ENCODE measurements around the gene DDIT4. TPM values are rescaled to one million over a fixed set of nuclear protein-coding genes. Genes with fewer than 3 reads are reported as not detected.

The DDIT4 gene
- total and polyA plus RNA-seq, 2 of the 4 experiments (the other 2 are of a cell fraction): 59.6 to 108 TPM

GRCh38 chr10:72319416-72320254 lies 45.9 kb downstream of the DDIT4 start:
- ChIA-PET POLR2A (ENCODE audit: unreplicated experiment) (interaction anchor here (0.6 to 0.7 kb wide), 5 partner anchors 10 to 776 kb away, joined by 5 to 16 read pairs (median 7); partner anchors contain the start of gene DDIT4), CTCF (interaction anchor here (0.5 to 1.1 kb wide), 2 partner anchors 46 to 152 kb away, joined by 3 read pairs; partner anchors contain the start of gene DDIT4)
- H3K4me3 ChIP-seq (ENCODE audit: insufficient read depth, low read depth, low read length): peak overlapping the region; percentile 41
- H4K91ac ChIP-seq (ENCODE audit: insufficient read depth, low read depth, low read length): peak overlapping the region; percentile 97
- no TSS peak for BruUV-seq (replicated peaks)
- no peaks in the 10 kb centered on the region for H3K36me3 ChIP-seq (ENCODE audit: control insufficient read depth, insufficient read depth, low read length)
- H3K56ac ChIP-seq (ENCODE audit: extremely low read depth, insufficient read depth, low read length): peak overlapping the region; percentile 90
- H2BK20ac ChIP-seq (ENCODE audit: low read depth, low read length): peak overlapping the region; percentile 95
- peak overlapping the region; percentile 72 for H3K4me2 ChIP-seq (ENCODE audit: low read depth, low read length)
- H3K9me1 ChIP-seq (ENCODE audit: insufficient read depth, low read length): peaks cover 20% of the 10 kb centered on the region
- peak; percentile 78 for ATAC-seq (ENCODE audit: low read depth)
- peaks cover 0 to 22% of the 10 kb centered on the region in 2 experiments; a peak in 2 of 4 replicates for H3K79me1 ChIP-seq (ENCODE audit: low read depth in 1 of 2, low read length in 2 of 2)
- H2BK120ac ChIP-seq (ENCODE audit: low read depth, low read length): peak overlapping the region; percentile 99
- H3K27ac ChIP-seq (ENCODE audit: insufficient read depth, low read length): peak overlapping the region; percentile 99
- in situ Hi-C loops (cut with MboI; ENCODE audit: low sequenced_read_pairs): loop anchor here (10.0 kb wide), 1 partner anchor 355 kb away; the partner anchor contains the start of gene CHST3
- H4K20me1 ChIP-seq (ENCODE audit: insufficient read depth, low read length): no peaks in the 10 kb centered on the region
- intact Hi-C loops (cut with micrococcal nuclease): loop anchor here (1.0 to 2.0 kb wide), 2 partner anchors 21 to 47 kb away; partner anchors contain the start of gene DDIT4
- H3K27me3 ChIP-seq (ENCODE audit: control insufficient read depth, insufficient read depth, low read length): no peaks in the 10 kb centered on the region
- peak overlapping the region; percentile 97 for H4K8ac ChIP-seq (ENCODE audit: low read depth in 2 of 2, low read length in 2 of 2)
- H3K23ac ChIP-seq (ENCODE audit: low read depth, low read length): peak overlapping the region; percentile 90
- H3K14ac ChIP-seq (replicated peaks; ENCODE audit: low read depth, low read length): peak overlapping the region; percentile 97
- peak overlapping the region; percentile 80; the same call in 2 of the 3 replicates for H2BK15ac ChIP-seq (ENCODE audit: low read depth, low read length)
- no peaks in the 10 kb centered on the region for H3K9me3 ChIP-seq (ENCODE audit: control insufficient read depth, insufficient read depth, low read length)
- H2AFZ ChIP-seq (replicated peaks; ENCODE audit: low read length, poor library complexity): peak overlapping the region; percentile 93
- H4K5ac ChIP-seq (ENCODE audit: low read depth, low read length): peak overlapping the region; percentile 92
- peak overlapping the region; percentile 99 for H2BK5ac ChIP-seq (ENCODE audit: low read depth, low read length, poor library complexity, severe bottlenecking)
- H2AK5ac ChIP-seq (ENCODE audit: low read depth, low read length): peak overlapping the region; percentile 100
- peak overlapping the region; percentile 92 for H3K18ac ChIP-seq (ENCODE audit: low read depth, low read length)
- peaks cover 42% of the 10 kb centered on the region for H3K4me1 ChIP-seq (ENCODE audit: control insufficient read depth, insufficient read depth, low read length)
- H2AK9ac ChIP-seq (replicated peaks; ENCODE audit: low read depth, low read length, poor library complexity): peak overlapping the region; percentile 87
- peak overlapping the region; percentile 85 for H3K9ac ChIP-seq (ENCODE audit: low read depth, low read length)
- DNase-seq: peak; percentile 89
- WGBS, 2 experiments (ENCODE audit: extremely low coverage in 2 of 2, insufficient read length in 1 of 2): 3% methylated on average over 25 of the region's 60 CpGs; no CpG with 5 or more reads in 1 of the 2 experiments
- H3K4ac ChIP-seq (ENCODE audit: low read depth, low read length): peak overlapping the region; percentile 100
- dilution Hi-C loops (cut with HindIII; ENCODE audit: low sequenced_read_pairs, unreplicated experiment): no loop called here
- TF ChIP-seq ELK1 (IDR thresholded peaks at IDR 0.05; ENCODE audit: borderline replicate concordance, low read depth, low read length) (no peak), RCOR1 (IDR thresholded peaks at IDR 0.05; ENCODE audit: insufficient replicate concordance, low read length) (peak; percentile 77), MAFK (IDR thresholded peaks at IDR 0.05; ENCODE audit: low read depth, low read length) (no peak), CTCF (conservative IDR thresholded peaks at IDR 0.05; ENCODE audit: low read depth, low read length) (no peak), CEBPB (IDR thresholded peaks at IDR 0.05; ENCODE audit: low read depth, low read length) (peak; percentile 98), FOS (IDR thresholded peaks at IDR 0.05; ENCODE audit: low read depth, low read length) (peak; percentile 14; the same call in 1 of the 2 replicates), RFX5 (IDR thresholded peaks at IDR 0.05; ENCODE audit: low read depth, low read length) (no peak), BHLHE40 (IDR thresholded peaks at IDR 0.05; ENCODE audit: low read depth, low read length) (peak; percentile 98), POLR2A (IDR thresholded peaks at IDR 0.05; ENCODE audit: low read depth, low read length) (peak; percentile 47; the same call in 1 of the 2 replicates), SMC3 (IDR thresholded peaks at IDR 0.05; ENCODE audit: low read depth, low read length) (no peak), CHD1 (IDR thresholded peaks at IDR 0.05; ENCODE audit: low read depth, low read length) (no peak), USF2 (IDR thresholded peaks at IDR 0.05; ENCODE audit: low read depth, low read length) (peak; percentile 73), NFE2L2 (IDR thresholded peaks at IDR 0.05; ENCODE audit: low read depth, low read length) (no peak)
